ENCODE data around the gene ALX3. TPM values are rescaled to one million over a fixed set of nuclear protein-coding genes. Genes with fewer than 3 reads are reported as not detected.

ALX3 gene
- total RNA-seq, 2 donors from 2014 or later = not detected

- Histone ChIP-seq H3K27ac (no peak overlapping the region), H3K9ac (ENCODE audit: low read depth in 2 of 2, low read length in 2 of 2) (no peak overlapping the region), H3K4me3 (no peak overlapping the region), H3K36me3 (peaks cover 8% of the 10 kb centered on the region), H3K27me3 (no peaks in the 10 kb centered on the region), H3K4me1 (no peaks in the 10 kb centered on the region), H3K9me3 (no peaks in the 10 kb centered on the region)
- TF ChIP-seq CTCF (IDR thresholded peaks at IDR 0.05) = no peak
- no peak for DNase-seq
- intact Hi-C loops (cut with DNase I) = no loop called here
Observed at GRCh38 chr1:110024613-110025012, 45.9 kb downstream of the ALX3 start.

GRCh38 chr1:110021285-110021684 lies 49.2 kb downstream of the ALX3 start:
- H3K4me3 ChIP-seq = no peak overlapping the region
- H3K9me3 ChIP-seq = no peaks in the 10 kb centered on the region
- peaks cover 36% of the 10 kb centered on the region for H3K36me3 ChIP-seq
- no peak for TF ChIP-seq CTCF (IDR thresholded peaks at IDR 0.05)
- intact Hi-C loops (cut with DNase I) = no loop called here
- H3K4me1 ChIP-seq = no peaks in the 10 kb centered on the region
- no peak for DNase-seq
- H3K9ac ChIP-seq (ENCODE audit: low read depth in 2 of 2, low read length in 2 of 2) = no peak overlapping the region
- H3K27ac ChIP-seq = no peak overlapping the region
- H3K27me3 ChIP-seq = no peaks in the 10 kb centered on the region

GRCh38 chr1:110019770-110020169 lies 50.7 kb downstream of the ALX3 start:
- Histone ChIP-seq H3K36me3 (peaks cover 43% of the 10 kb centered on the region), H3K9ac (ENCODE audit: low read depth in 2 of 2, low read length in 2 of 2) (no peak overlapping the region), H3K27ac (no peak overlapping the region), H3K9me3 (no peaks in the 10 kb centered on the region), H3K27me3 (no peaks in the 10 kb centered on the region), H3K4me1 (no peaks in the 10 kb centered on the region), H3K4me3 (no peak overlapping the region)
- no peak for TF ChIP-seq CTCF (IDR thresholded peaks at IDR 0.05)
- DNase-seq = no peak
- intact Hi-C loops (cut with DNase I) = no loop called here

- peaks cover 51% of the 10 kb centered on the region for H3K36me3 ChIP-seq
- DNase-seq = no peak
- H3K27ac ChIP-seq = no peak overlapping the region
- H3K4me3 ChIP-seq = no peak overlapping the region
- intact Hi-C loops (cut with DNase I) = no loop called here
- no peak for TF ChIP-seq CTCF (IDR thresholded peaks at IDR 0.05)
- no peaks in the 10 kb centered on the region for H3K27me3 ChIP-seq
- no peaks in the 10 kb centered on the region for H3K4me1 ChIP-seq
- H3K9ac ChIP-seq (ENCODE audit: low read depth in 2 of 2, low read length in 2 of 2) = no peak overlapping the region
- H3K9me3 ChIP-seq = no peaks in the 10 kb centered on the region
Observed at GRCh38 chr1:110018396-110018795, 52.1 kb downstream of the ALX3 start.

GRCh38 chr1:110017792-110018191 lies 52.7 kb downstream of the ALX3 start:
- intact Hi-C loops (cut with DNase I) = no loop called here
- H3K27ac ChIP-seq = no peak overlapping the region
- H3K4me1 ChIP-seq = no peaks in the 10 kb centered on the region
- no peak overlapping the region for H3K4me3 ChIP-seq
- H3K9me3 ChIP-seq = no peaks in the 10 kb centered on the region
- no peak overlapping the region for H3K9ac ChIP-seq (ENCODE audit: low read depth in 2 of 2, low read length in 2 of 2)
- no peaks in the 10 kb centered on the region for H3K27me3 ChIP-seq
- no peak for TF ChIP-seq CTCF (IDR thresholded peaks at IDR 0.05)
- no peak for DNase-seq
- peaks cover 51% of the 10 kb centered on the region for H3K36me3 ChIP-seq
